ENCODE data around the gene SMAD2. TPM values are rescaled to one million over a fixed set of nuclear protein-coding genes. Genes with fewer than 3 reads are reported as not detected.

SMAD2 gene
- total RNA-seq, 1 experiment from 2014 or later: 121 TPM

- no peak overlapping the region for H3K27ac ChIP-seq (ENCODE audit: insufficient read length, low read depth, low read length)
- no peaks in the 10 kb centered on the region for H3K9me3 ChIP-seq (ENCODE audit: control insufficient read depth, low read depth, low read length)
- H3K18ac ChIP-seq (ENCODE audit: insufficient read length, low read depth, low read length): no peak overlapping the region
- Mint-ChIP-seq H3K9me3 (no peaks in the 10 kb centered on the region; a peak in 2 of 5 replicates), H3K36me3 (ENCODE audit: insufficient read depth in 1 of 3, low read depth in 3 of 3) (peaks cover 4 to 17% (median 8%) of the 10 kb centered on the region in 3 experiments), H3K4me3 (no peak overlapping the region), H3K27ac (peak overlapping the region in 2 of 3 experiments; percentile 34 to 50; a peak in 3 of 7 replicates), H3K4me1 (peaks cover 66 to 71% of the 10 kb centered on the region in 2 experiments), H3K27me3 (ENCODE audit: low read depth) (no peaks in the 10 kb centered on the region)
- no peak overlapping the region for H2AFZ ChIP-seq (ENCODE audit: low read length)
- TF ChIP-seq CTCF (conservative IDR thresholded peaks at IDR 0.05): no peak
- no peaks in the 10 kb centered on the region; the same call in 1 of the 2 replicates for H3K4me1 ChIP-seq (ENCODE audit: insufficient read depth, low read length)
- no peak overlapping the region for H2BK12ac ChIP-seq (ENCODE audit: insufficient read length, low read depth, low read length)
- no peaks in the 10 kb centered on the region for H3K79me1 ChIP-seq (ENCODE audit: insufficient read depth, low read depth, low read length, poor library complexity, severe bottlenecking)
- no peak overlapping the region for H3T11ph ChIP-seq (ENCODE audit: low read length)
- H2BK120ac ChIP-seq (ENCODE audit: low read depth, low read length, poor library complexity, severe bottlenecking): no peak overlapping the region
- no peak overlapping the region for H3K23ac ChIP-seq (ENCODE audit: insufficient read length, low read depth, low read length)
- H2BK5ac ChIP-seq (ENCODE audit: insufficient read length, low read length): no peak overlapping the region
- H3K4me2 ChIP-seq (ENCODE audit: insufficient read depth, insufficient read length, low read length): no peak overlapping the region
- H3K79me2 ChIP-seq (ENCODE audit: insufficient read depth, low read length): peaks cover 61% of the 10 kb centered on the region; the same call in 1 of the 2 replicates
- H2BK20ac ChIP-seq (ENCODE audit: low read depth, low read length, poor library complexity, severe bottlenecking): no peak overlapping the region
- H4K20me1 ChIP-seq (ENCODE audit: control insufficient read depth, insufficient read depth, insufficient read length): no peaks in the 10 kb centered on the region
- no peak overlapping the region for H4K5ac ChIP-seq (ENCODE audit: insufficient read length, low read depth, low read length)
- H3K27me3 ChIP-seq (ENCODE audit: insufficient read depth, low read length): no peaks in the 10 kb centered on the region
- no CpG with 5 or more reads among the region's 11 CpGs for WGBS (ENCODE audit: extremely low coverage, insufficient read length, low lambda C conversion rate)
- H3K23me2 ChIP-seq (ENCODE audit: insufficient read length, low read depth, low read length, poor library complexity, severe bottlenecking): peaks cover 2% of the 10 kb centered on the region
- no peak for DNase-seq
- H2BK15ac ChIP-seq (ENCODE audit: low read depth, low read length): no peak overlapping the region
- no peak overlapping the region for H2AK5ac ChIP-seq (ENCODE audit: insufficient read length, low read length)
- H4K8ac ChIP-seq (replicated peaks; ENCODE audit: insufficient read length, low read depth, low read length): no peak overlapping the region
- no peak overlapping the region for H3K14ac ChIP-seq (ENCODE audit: insufficient read depth, low read length)
- H4K91ac ChIP-seq (ENCODE audit: insufficient read length, low read depth, low read length): no peak overlapping the region
- H3K9ac ChIP-seq (ENCODE audit: extremely low read depth, insufficient read length, low read length): no peak overlapping the region
- H3K4ac ChIP-seq (ENCODE audit: low read depth, low read length): no peak overlapping the region
- H3K56ac ChIP-seq (ENCODE audit: insufficient read length, low read depth, low read length): no peak overlapping the region
These were observed 17.5 kb downstream of the SMAD2 start for GRCh38 chr18:47912794-47913585.

Measured in H9 (cell line).